HepG2 (cell line): ENCODE results near the gene JPT1. TPM values are rescaled to one million over a fixed set of nuclear protein-coding genes. Genes with fewer than 3 reads are reported as not detected.
A peak's percentile ranks its signal among the peaks of the same experiment; 100 is the strongest.

Experiments
- ATAC-seq: fragments of 200-7000 bp; cut with Tn5 transposase; 3 replicates; pipeline ENCODE4 v1.9.1; 2020; ENCODE audit warnings: mild to moderate bottlenecking, moderate library complexity
- BruUV-seq: library from RNA; stranded (reverse); fragments of 400-500 nt; replicated peaks from 2 replicates; lab custom pipeline; 2021; lab: Mats Ljungman, UMichigan
- CTCF ChIA-PET: fragments of 300-600 bp; formaldehyde crosslinking; extraction: SDS; loops from one replicate; lab custom pipeline; 2021; ENCODE audit warnings: low total read pairs, inconsistent platforms, low intra/inter-chr PET ratio; lab: Yijun Ruan, JAX
- POLR2A ChIA-PET: fragments of 350-600 bp; sonication (Branson Sonifier 250); formaldehyde crosslinking; loops from one replicate; lab custom pipeline; 2020; ENCODE audit warnings: antibody characterized with exemption, inconsistent platforms; lab: Yijun Ruan, JAX
- DNase-seq: peaks from one replicate; pipeline ENCODE4 v3.0.0-alpha.2; 2015; ENCODE audit warnings: low spot score
- FAIRE-seq: peaks from 3 replicates; lab custom pipeline; 2011; peaks lifted over from hg19 to GRCh38; lab: Jason Lieb, UNC
- H2AFZ ChIP-seq: one replicate; pipeline ENCODE4 v1.6.1; 2011; ENCODE audit warnings: low read length, inconsistent platforms
- H3K27ac ChIP-seq: fragments of 300-600 bp; 3 replicates; pipeline ENCODE4 v1.8.0; 2011; ENCODE audit warnings: mixed run types, mild to moderate bottlenecking, mixed read lengths, low read length, inconsistent platforms; ENCODE audit not compliant: insufficient read depth; ENCODE audit errors: extremely low read length
- H3K27me3 ChIP-seq, 2 experiments: fragments of 200-600 bp in 1 of 2; 2 replicates in 1 of 2; 3 replicates in 1 of 2; pipeline versions ENCODE4 v1.6.0 to v1.8.0; 2011; ENCODE audit warnings: low read length in 2 of 2, mild to moderate bottlenecking in 2 of 2, moderate library complexity in 2 of 2, inconsistent platforms in 1 of 2; ENCODE audit not compliant: insufficient read depth in 2 of 2, control insufficient read depth in 1 of 2
- H3K36me3 ChIP-seq, 2 experiments: fragments of 200-600 bp in 1 of 2; replicated peaks in 1 of 2; 2 replicates in 1 of 2; 3 replicates in 1 of 2; pipeline versions ENCODE4 v1.5.1 to v1.8.0; 2011; ENCODE audit warnings: low read length in 2 of 2, inconsistent platforms in 1 of 2; ENCODE audit not compliant: insufficient read depth in 2 of 2, control insufficient read depth in 1 of 2
- H3K4me1 ChIP-seq: 2 replicates; pipeline ENCODE4 v1.5.1; 2012; ENCODE audit warnings: low read length, inconsistent platforms; ENCODE audit not compliant: insufficient read depth
- H3K4me2 ChIP-seq: 2 replicates; pipeline ENCODE4 v1.6.0; 2011; ENCODE audit warnings: low read depth, low read length, inconsistent platforms
- H3K4me3 ChIP-seq, 3 experiments: fragments of 200-600 bp in 1 of 3; sonication (generic), shearing (Covaris generic) in 1 of 3; replicated peaks in 1 of 3; 2 replicates each; pipeline ENCODE4 v1.5.1; 2011 to 2016; ENCODE audit warnings: low read length in 3 of 3, inconsistent platforms in 2 of 3, low read depth in 2 of 3, mild to moderate bottlenecking in 2 of 3, control low read depth in 1 of 3, mixed read lengths in 1 of 3; ENCODE audit not compliant: insufficient read depth in 1 of 3
- H3K79me2 ChIP-seq: one replicate; pipeline ENCODE4 v1.6.1; 2011; ENCODE audit warnings: low read length, inconsistent platforms; ENCODE audit not compliant: insufficient read depth
- H3K9ac ChIP-seq: 2 replicates; pipeline ENCODE4 v1.6.0; 2011; ENCODE audit warnings: mild to moderate bottlenecking, low read depth, low read length, inconsistent platforms; ENCODE audit not compliant: insufficient read depth
- H3K9me3 ChIP-seq: 2 replicates; pipeline ENCODE4 v1.5.1; 2012; ENCODE audit warnings: mild to moderate bottlenecking, low read length
- H4K20me1 ChIP-seq: 2 replicates; pipeline ENCODE4 v1.6.0; 2011; ENCODE audit warnings: inconsistent platforms, mild to moderate bottlenecking, low read length, moderate library complexity; ENCODE audit not compliant: insufficient read depth
- ARID3A ChIP-seq: IDR thresholded peaks from 2 replicates; pipeline ENCODE4 v1.6.1; 2012; ENCODE audit warnings: low read depth, low read length, improper control_type of control experiment
- ATM ChIP-seq: fragments of 450-650 bp; IDR thresholded peaks from 2 replicates; pipeline ENCODE4 v1.7.1; 2017; ENCODE audit warnings: mild to moderate bottlenecking, borderline replicate concordance
- EED ChIP-seq: sonication (generic); formaldehyde crosslinking; IDR thresholded peaks from 2 replicates; pipeline ENCODE4 v1.5.0; 2020; ENCODE audit warnings: mild to moderate bottlenecking, missing genetic modification reagents
- LRRFIP1 ChIP-seq: sonication (generic); formaldehyde crosslinking; conservative IDR thresholded peaks from 2 replicates; pipeline ENCODE4 v1.4.0; 2020; ENCODE audit warnings: missing genetic modification reagents
- SCMH1 ChIP-seq: sonication (generic); formaldehyde crosslinking; IDR thresholded peaks from 2 replicates; pipeline ENCODE4 v1.9.0; 2021; ENCODE audit warnings: missing genetic modification reagents, mild to moderate bottlenecking, borderline replicate concordance
- ZNF296 ChIP-seq: sonication (generic); formaldehyde crosslinking; conservative IDR thresholded peaks from 2 replicates; pipeline ENCODE4 v1.5.0; 2020; ENCODE audit warnings: mild to moderate bottlenecking, missing genetic modification reagents
- ZNF781 ChIP-seq: sonication (generic); formaldehyde crosslinking; IDR thresholded peaks from 2 replicates; pipeline ENCODE4 v1.5.1; 2020; ENCODE audit warnings: borderline replicate concordance, mild to moderate bottlenecking, missing genetic modification reagents; ENCODE audit errors: not compliant biosample characterization
- ZUFSP ChIP-seq: sonication (generic); formaldehyde crosslinking; IDR thresholded peaks from 2 replicates; pipeline ENCODE4 v1.9.0; 2021; ENCODE audit warnings: missing genetic modification reagents, mild to moderate bottlenecking, borderline replicate concordance
- WGBS: methylation state at CpG from one replicate; pipeline ENCODE4 v1.1.6; 2017; ENCODE audit warnings: low lambda C conversion rate; 5-methylcytosine and 5-hydroxymethylcytosine counted together
- in situ Hi-C: cut with HindIII; loops from 2 replicates; pipeline ENCODE4 v1.10.0; 2017; ENCODE audit warnings: low pct_unique_long_range_greater_than_20kb; ENCODE audit not compliant: extremely low pct_ligation_motif_present
- intact Hi-C: fragments of 100-400 bp; cut with micrococcal nuclease; formaldehyde crosslinking; loops from one replicate; pipeline ENCODE4 v1.10.0; 2022; ENCODE audit not compliant: unreplicated experiment
- polyA plus RNA-seq, 8 experiments: library from polyadenylated mRNA; depleted of rRNA in 3 of 8; stranded (reverse) in 7 of 8; unstranded in 1 of 8; fragments of >200 nt; fragmentation: Illumina TruSeq in 4 of 8; extraction: Trizol in 4 of 8; gene quantifications; 2 replicates each; pipeline versions ENCODE4 v1.2.1 to v1.2.3, GENCODE V29; 2011 to 2016; ENCODE audit warnings: low read depth in 4 of 8, missing spikeins in 1 of 8, mixed read lengths in 1 of 8; ENCODE audit not compliant: insufficient read depth in 1 of 8
- total RNA-seq, 5 experiments: library from RNA; depleted of rRNA; stranded (reverse); fragments of >200 nt; fragmentation: Illumina TruSeq; extraction: Trizol; gene quantifications; 2 replicates each; pipeline ENCODE4 v1.2.3, GENCODE V29; 2016; ENCODE audit warnings: low read depth in 1 of 5

The JPT1 gene
- total and polyA plus RNA-seq, 2 of the 13 experiments (the other 11 are each of a cell fraction or from before 2014, with no cell fraction given): 43.3 to 256 TPM

GRCh38 chr17:75108193-75108592 is 46.1 kb downstream of the JPT1 start:
- H3K27me3 ChIP-seq: peaks cover 0 to 3% of the 10 kb centered on the region in 2 experiments; a peak in 2 of 5 replicates
- peaks cover 40% of the 10 kb centered on the region for H3K4me1 ChIP-seq
- DNase-seq (no peak), FAIRE-seq (no peak), ATAC-seq (no peak)
- H3K4me3 ChIP-seq: no peak overlapping the region
- no peak overlapping the region for H3K27ac ChIP-seq
- H4K20me1 ChIP-seq: no peaks in the 10 kb centered on the region
- 38% methylated on average over 2 of the region's 2 CpGs for WGBS
- ChIA-PET POLR2A (interaction anchor here (3.1 kb wide), 1 partner anchor 20 kb away, joined by 13 read pairs; the partner anchor contains the start of gene SLC16A5), CTCF (no interaction called here)
- H3K9me3 ChIP-seq: no peaks in the 10 kb centered on the region
- H3K36me3 ChIP-seq: no peaks in the 10 kb centered on the region
- peaks cover 8% of the 10 kb centered on the region for H3K79me2 ChIP-seq
- no TSS peak for BruUV-seq
- H3K4me2 ChIP-seq: no peak overlapping the region
- in situ Hi-C loops (no loop called here), intact Hi-C loops (loop anchor here (5.0 kb wide), 2 partner anchors 36 to 304 kb away; no protein-coding TSS in a partner anchor)
- no peak overlapping the region for H3K9ac ChIP-seq
- no peak overlapping the region for H2AFZ ChIP-seq
- TF ChIP-seq ZUFSP (CRISPR knock-in tag) (no peak), ZNF781 (CRISPR knock-in tag) (no peak), ZNF296 (no peak), LRRFIP1 (no peak), EED (CRISPR knock-in tag) (peak; percentile 24; the same call in 1 of the 2 replicates), ARID3A (no peak), ATM (no peak), SCMH1 (no peak)
